Rectal smooth muscle tissue (tissue), 1 donor: Measurements from ENCODE around the gene ACOX1.
A peak's percentile ranks its signal among the peaks of the same experiment; 100 is the strongest.
"Not testable (repeated sequence)": the region's sequence is repeated elsewhere in the genome, so short reads cannot be mapped to it uniquely, and the experiment has no call there.

Experiments
- H3K27ac ChIP-seq: one replicate; pipeline ENCODE4 v1.7.0; 2013; ENCODE audit warnings: low read depth, low read length, inconsistent platforms
- H3K27me3 ChIP-seq: one replicate; pipeline ENCODE4 v1.7.0; 2013; ENCODE audit warnings: low read length; ENCODE audit not compliant: control insufficient read depth, insufficient read depth
- H3K36me3 ChIP-seq: one replicate; pipeline ENCODE4 v1.7.0; 2013; ENCODE audit warnings: low read length; ENCODE audit not compliant: control insufficient read depth, insufficient read depth
- H3K4me1 ChIP-seq: one replicate; pipeline ENCODE4 v1.7.0; 2013; ENCODE audit warnings: low read length; ENCODE audit not compliant: control insufficient read depth, insufficient read depth
- H3K4me3 ChIP-seq: one replicate; pipeline ENCODE4 v1.7.0; 2013; ENCODE audit warnings: low read length
- H3K9ac ChIP-seq: one replicate; pipeline ENCODE4 v1.7.0; 2013; ENCODE audit warnings: low read length

The ACOX1 gene

DNA sequence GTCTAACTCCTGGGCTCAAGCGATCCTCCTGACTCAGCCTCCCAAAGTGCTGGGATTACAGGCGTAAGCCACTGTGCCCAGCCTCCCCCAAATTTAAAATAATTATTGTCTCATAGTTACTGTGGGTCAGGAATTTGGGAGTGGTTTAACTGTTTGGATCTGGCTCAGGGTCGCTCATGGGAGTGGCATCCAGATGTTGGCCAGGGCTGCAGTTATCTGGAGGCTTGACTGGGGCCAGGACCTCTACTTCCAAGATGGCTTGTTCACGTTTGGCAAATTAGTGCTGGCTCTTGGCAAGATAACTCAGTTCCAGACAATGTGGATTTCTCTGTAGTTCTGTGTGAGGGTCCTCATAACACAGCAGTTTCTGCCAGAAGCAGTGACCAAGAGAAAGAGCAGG is 8.1 kb upstream of the ACOX1 start:
- Histone ChIP-seq H3K27ac (no peak overlapping the region), H3K4me1 (no peaks in the 10 kb centered on the region)

DNA sequence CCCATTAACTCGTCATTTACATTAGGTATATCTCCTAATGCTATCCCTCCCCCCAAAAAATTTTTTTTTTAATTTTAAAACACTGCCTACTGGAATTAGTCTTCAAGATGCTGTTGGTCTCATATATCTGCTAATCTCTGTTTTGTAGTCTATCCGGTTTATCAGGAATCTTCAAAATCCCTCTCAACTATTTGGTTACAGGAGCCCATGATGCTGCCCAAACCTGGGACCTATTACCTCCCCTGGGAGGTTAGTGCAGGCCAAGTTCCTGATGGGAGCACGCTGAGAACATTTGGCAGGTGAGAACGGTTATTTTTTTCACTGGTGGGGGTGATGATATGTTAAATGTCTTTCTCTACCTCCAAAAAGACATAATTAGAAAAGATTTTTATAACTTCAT is 7.0 kb upstream of the ACOX1 start:
- Histone ChIP-seq H3K4me3 (no peak overlapping the region), H3K4me1 (no peaks in the 10 kb centered on the region)

More for the DNA sequence above, 8.1 kb upstream of the ACOX1 start:
- no peak overlapping the region for H3K9ac ChIP-seq
- no peak overlapping the region for H3K4me3 ChIP-seq
- peaks cover 4% of the 10 kb centered on the region for H3K36me3 ChIP-seq
- H3K27me3 ChIP-seq: no peaks in the 10 kb centered on the region

DNA sequence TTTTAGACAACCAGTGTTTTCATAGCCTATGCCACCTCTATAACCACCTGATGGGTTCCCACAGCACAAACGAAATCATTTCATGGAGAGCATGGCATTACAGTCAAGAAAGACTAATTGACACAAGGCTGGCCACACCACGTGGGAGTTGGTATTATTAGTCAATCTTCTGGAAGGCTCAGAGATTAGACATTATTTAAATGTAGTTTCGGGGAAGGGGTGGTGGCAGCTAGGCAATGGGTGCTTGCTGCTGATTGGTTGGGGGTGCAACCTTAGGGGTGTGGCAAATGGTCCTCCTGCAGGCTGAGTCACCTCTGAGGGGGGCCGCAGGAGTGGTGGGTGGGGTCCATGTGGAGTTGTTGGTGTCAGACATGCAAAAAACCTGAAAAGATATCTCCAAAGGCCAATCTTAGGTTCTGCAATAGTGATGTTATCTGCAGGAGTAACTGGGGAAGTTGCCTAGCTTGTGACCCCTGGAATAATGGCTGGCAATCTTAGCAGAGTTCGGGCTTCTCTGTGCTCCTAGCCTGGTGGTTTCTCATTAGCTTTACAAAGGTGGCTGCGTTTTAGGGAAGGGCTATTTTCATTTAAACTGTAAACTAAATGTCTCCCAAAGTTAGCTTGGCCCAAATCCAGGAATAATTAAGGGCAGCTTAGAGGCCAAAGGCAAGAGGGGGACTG is 4.7 kb upstream of the ACOX1 start:
- H3K27ac ChIP-seq: no peak overlapping the region
- H3K36me3 ChIP-seq: no peaks in the 10 kb centered on the region
- H3K9ac ChIP-seq: no peak overlapping the region
- no peak overlapping the region for H3K4me3 ChIP-seq
- H3K4me1 ChIP-seq: peaks cover 3% of the 10 kb centered on the region
- H3K27me3 ChIP-seq: no peaks in the 10 kb centered on the region

More for the DNA sequence above, 7.0 kb upstream of the ACOX1 start:
- H3K27me3 ChIP-seq: no peaks in the 10 kb centered on the region
- H3K27ac ChIP-seq: no peak overlapping the region
- H3K9ac ChIP-seq: no peak overlapping the region
- H3K36me3 ChIP-seq: no peaks in the 10 kb centered on the region

DNA sequence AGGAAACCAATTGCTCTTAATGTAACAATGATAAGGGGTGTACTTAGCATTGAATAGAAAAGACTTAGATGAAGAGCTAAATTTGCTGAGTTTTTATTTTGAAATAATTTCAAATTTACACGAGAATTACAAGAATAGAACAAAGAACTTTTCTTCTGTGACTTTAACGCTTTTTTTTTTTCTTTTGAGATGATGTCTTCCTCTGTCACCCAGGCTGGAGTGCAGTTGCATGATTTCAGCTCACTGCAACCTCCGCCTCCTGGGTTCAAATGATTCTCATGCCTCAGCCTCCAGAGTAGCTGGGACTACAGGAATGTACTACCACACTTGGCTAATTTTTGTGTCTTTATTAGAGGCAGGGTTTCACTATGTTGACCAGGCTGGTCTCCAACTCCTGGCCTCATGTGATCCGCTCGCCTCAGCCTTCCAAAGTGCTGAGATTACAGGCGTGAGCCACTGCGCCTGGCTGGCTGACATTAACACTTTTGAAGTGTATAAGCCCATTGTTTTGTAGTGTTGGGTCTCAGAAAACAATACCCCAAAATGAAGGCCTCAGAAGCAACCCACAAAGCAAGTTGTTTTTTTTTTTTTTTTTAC is 2.2 kb upstream of the ACOX1 start:
- Histone ChIP-seq H3K27ac (no peak overlapping the region), H3K36me3 (no peaks in the 10 kb centered on the region), H3K4me3 (no peak overlapping the region), H3K27me3 (no peaks in the 10 kb centered on the region), H3K4me1 (peaks cover 6% of the 10 kb centered on the region), H3K9ac (no peak overlapping the region)

DNA sequence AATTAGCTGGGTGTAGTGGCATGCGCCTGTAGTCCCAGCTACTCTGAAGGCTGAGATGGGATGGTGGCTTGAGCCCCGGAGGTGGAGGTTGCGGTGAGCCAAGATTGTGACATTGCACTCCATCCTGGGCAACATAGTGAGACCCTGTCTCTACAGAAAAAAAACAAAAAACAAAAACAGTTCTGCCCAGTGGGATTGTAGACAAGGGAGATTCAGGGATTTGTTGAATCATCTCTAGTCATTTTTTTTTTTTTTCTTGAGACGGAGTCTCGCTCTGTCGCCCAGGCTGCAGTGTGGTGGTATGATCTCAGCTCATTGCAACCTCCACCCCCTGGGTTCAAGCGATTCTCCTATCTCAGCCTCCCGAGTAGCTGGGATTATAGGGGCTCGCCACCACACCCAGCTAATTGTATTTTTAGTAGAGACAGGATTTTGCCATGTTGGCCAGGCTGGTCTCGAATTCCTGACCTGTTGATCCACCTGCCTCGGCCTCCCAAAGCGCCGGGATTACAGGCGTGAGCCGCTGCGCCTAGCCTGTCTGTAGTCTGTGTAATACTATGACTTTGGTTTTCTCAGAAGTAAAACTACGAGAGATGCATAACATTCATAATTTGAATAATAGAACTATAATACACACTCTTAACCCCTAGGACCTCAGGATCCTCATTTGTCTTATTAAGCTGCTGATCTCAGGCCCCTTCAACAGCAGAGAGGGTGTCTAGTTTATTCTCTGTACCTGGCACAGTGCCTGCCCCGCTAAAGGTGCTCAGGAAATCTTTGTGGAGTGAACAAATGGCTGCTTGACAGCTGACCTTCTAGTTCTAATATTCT is 1.4 kb upstream of the ACOX1 start:
- peaks cover 6% of the 10 kb centered on the region for H3K4me1 ChIP-seq
- no peaks in the 10 kb centered on the region for H3K36me3 ChIP-seq
- H3K4me3 ChIP-seq: peak overlapping the region; percentile 99
- peak overlapping the region; percentile 98 for H3K27ac ChIP-seq
- H3K9ac ChIP-seq: peak overlapping the region; percentile 96
- H3K27me3 ChIP-seq: no peaks in the 10 kb centered on the region

DNA sequence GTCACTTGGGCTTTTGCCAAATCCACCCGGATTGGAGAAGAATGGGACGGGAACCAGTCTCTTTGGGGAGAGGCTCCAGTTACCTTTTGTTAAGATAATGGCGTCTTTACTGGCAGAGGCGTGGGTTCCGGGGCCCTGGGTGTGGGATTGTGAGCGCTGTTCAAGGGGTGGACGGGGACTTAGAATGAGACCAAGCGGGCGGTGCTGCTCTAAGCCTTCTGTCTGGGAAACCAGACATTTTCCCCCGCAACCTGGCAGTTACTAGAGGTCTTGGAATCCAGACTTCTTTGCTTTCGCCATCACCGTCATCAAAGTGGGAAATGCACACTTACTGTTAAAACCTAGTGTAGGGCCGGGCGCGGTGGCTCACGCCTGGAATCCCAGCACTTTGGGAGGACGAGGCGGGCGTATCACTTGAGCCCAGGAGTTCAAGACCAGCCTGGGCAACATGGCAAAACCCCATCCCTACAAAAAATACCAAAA is 780 bp upstream of the ACOX1 start:
- Histone ChIP-seq H3K9ac (peak overlapping the region; percentile 96), H3K4me3 (peak overlapping the region; percentile 99), H3K27me3 (no peaks in the 10 kb centered on the region), H3K36me3 (no peaks in the 10 kb centered on the region), H3K27ac (peak overlapping the region; percentile 98), H3K4me1 (peaks cover 6% of the 10 kb centered on the region)

DNA sequence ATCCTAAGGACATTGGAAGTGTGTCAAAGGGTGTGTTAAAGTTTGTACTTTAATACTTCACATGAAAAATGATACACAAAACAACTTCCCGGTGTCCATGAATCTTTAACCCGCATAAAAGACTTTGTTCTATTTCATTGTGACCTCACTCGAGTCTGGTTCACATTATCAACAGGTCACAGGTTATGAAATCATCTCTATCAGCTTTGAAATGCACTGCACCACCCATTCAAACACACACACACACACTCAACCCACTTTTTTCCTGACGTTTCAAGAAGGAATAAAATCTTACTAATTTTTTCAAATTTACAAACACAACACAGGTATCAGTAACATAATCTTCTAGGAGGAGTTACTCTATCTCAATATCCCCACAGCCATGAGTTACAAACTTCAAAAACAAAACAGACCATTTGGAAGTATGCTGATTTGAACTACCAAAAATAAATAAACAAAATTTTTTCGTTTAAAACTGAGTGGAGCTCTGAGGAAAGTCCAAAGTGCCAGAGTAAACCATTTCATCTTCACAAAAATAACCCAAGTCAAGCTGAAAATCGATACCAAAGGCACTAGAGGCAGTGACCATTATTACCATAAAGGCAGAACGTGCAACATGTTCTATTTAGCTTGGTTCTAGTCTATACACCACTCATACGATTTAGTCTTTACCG is 2.7 kb downstream of the ACOX1 start:
- H3K27ac ChIP-seq: no peak overlapping the region
- H3K4me3 ChIP-seq: no peak overlapping the region
- no peak overlapping the region for H3K9ac ChIP-seq
- no peaks in the 10 kb centered on the region for H3K36me3 ChIP-seq
- peaks cover 6% of the 10 kb centered on the region for H3K4me1 ChIP-seq
- H3K27me3 ChIP-seq: no peaks in the 10 kb centered on the region

DNA sequence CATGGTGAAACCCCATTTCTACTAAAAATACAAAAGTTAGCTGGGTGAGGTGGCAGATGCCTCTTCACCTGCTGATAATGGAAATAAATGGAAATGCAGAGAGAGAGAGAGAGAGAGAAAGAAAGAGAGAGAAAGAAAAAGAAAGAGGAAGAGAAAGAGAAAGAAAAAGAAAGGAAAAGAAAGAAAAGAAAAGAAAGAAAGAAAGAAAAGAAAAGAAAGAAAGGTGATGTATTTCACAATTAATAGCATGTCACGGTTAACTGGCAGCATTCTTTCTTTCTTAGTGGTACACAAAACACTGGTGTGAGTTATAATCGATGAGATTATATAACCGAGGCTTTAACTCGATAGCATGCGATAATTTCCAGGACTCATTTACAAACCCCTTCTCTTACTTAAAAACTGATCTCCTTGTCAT is 3.2 kb downstream of the ACOX1 start:
- Histone ChIP-seq H3K4me1 (peaks cover 6% of the 10 kb centered on the region), H3K27ac (no peak overlapping the region), H3K9ac (no peak overlapping the region), H3K36me3 (no peaks in the 10 kb centered on the region), H3K4me3 (no peak overlapping the region), H3K27me3 (no peaks in the 10 kb centered on the region)

DNA sequence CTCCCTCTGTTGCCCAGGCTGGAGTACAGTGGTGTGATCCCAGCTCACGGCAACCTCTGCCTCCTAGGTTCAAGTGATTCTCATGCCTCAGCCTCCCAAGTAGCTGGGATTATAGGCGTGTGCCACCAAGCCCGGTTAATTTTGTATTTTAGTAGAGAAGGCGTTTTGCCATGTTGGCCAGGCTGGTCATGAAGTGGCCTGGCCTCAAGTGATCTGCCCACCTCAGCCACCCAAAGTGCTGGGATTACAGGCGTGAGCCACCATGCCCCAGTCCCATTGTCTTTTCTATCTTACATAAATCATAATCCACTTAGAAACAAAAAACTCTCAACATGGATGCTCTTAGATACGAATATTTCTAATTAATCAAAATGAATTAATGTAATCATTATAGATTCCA is 3.8 kb downstream of the ACOX1 start:
- H3K27ac ChIP-seq, H3K27me3 ChIP-seq, H3K9ac ChIP-seq: not testable (repeated sequence)

DNA sequence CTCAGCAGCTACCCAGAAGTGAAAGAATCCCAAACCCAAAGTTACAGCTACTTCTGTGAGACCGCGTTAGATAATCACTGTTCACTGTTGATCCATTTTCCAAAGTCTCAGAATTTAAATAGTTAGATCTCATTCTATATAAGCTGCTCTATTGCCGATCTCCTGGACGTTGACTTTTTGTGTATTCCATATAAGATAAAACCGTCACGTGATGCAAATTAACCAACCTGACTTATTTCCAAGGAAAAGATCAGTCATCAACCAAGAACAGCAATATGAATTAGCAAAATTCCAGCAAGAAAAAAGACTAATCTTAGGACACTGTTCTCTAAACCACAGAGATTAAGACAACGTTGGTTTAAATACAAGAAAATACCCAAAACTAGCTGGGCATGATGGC is 8.3 kb downstream of the ACOX1 start:
- H3K4me1 ChIP-seq: no peaks in the 10 kb centered on the region
- H3K27me3 ChIP-seq: no peaks in the 10 kb centered on the region
- H3K27ac ChIP-seq: no peak overlapping the region
- no peak overlapping the region for H3K9ac ChIP-seq
- no peak overlapping the region for H3K4me3 ChIP-seq
- H3K36me3 ChIP-seq: no peaks in the 10 kb centered on the region

More for the DNA sequence above, 3.8 kb downstream of the ACOX1 start:
- H3K4me3 ChIP-seq, H3K4me1 ChIP-seq, H3K36me3 ChIP-seq: not testable (repeated sequence)

DNA sequence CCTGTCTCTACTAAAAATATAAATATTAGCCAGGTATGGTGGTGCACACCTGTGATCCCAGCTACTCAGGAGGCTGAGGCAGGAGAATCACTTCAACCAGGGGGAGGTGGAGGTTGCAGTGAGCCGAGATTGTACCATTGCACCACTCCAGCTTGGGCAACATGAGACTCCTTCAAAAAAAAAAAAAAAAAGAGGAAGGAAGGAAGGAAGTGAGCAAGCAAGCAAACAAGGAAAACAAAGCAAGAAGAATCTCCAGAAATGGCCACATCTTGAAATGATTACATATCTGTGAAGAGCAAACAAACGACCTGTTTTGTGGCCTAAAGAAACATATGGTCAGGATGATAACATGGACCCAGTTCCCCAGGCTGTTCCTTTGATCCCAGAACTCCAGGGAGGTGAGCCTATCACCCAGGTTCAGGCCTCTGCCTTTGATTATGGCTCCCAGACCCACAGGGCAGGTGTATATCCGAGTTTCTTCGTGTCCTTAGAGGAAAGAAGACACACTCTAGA is 8.9 kb downstream of the ACOX1 start:
- Histone ChIP-seq H3K27ac (no peak overlapping the region), H3K9ac (no peak overlapping the region), H3K27me3 (no peaks in the 10 kb centered on the region), H3K4me3 (no peak overlapping the region), H3K4me1 (no peaks in the 10 kb centered on the region), H3K36me3 (no peaks in the 10 kb centered on the region)

DNA sequence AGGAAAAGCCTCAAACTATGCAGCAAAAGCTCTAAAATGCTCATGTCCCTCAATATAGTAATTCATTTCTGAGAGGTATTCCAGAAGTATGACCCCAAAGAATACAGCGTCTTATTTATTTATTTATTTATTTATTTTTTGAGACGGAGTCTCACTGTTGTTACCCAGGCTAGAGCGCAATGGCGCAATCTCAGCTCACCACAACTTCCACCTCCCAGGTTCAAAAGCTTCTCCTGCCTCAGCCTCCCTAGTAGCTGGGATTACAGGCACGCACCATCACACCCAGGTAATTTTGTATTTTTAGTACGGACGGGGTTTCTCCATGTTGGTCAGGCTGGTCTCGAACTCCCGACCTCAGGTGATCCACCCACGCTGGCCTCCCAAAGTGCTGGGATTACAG is 9.9 kb downstream of the ACOX1 start:
- H3K4me1 ChIP-seq, H3K27me3 ChIP-seq, H3K36me3 ChIP-seq, H3K27ac ChIP-seq, H3K4me3 ChIP-seq, H3K9ac ChIP-seq: not testable (repeated sequence)
